ENCODE results near the gene ACSS2. TPM values are rescaled to one million over a fixed set of nuclear protein-coding genes. Genes with fewer than 3 reads are reported as not detected.

Gene ACSS2
- total and polyA plus RNA-seq, 10 of the 15 experiments (the other 5 are each of a cell fraction or from before 2014, with no cell fraction given): 2.8 to 37.2 (median 24.2) TPM

DNA sequence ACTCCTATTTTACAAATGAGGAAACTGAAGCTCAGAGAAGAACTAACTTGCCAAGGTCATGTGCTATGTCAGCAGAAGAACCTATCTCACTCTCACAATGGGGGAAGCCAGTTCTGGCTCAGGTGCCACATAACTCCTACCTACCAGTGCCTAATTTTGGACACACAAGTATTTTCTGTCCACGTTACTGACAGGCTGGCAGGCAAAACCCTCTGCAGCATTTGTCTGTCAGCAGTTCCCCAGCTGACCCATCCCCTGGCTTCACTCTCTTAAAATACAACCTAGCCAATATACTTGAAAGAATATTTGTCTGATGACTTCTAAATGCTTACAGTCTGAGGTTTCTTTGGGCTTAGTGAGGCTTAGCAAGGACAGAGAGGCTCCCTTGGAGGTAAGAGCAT is 63.7 kb downstream of the ACSS2 start:
- TF ChIP-seq MYC (IDR thresholded peaks at IDR 0.05; ENCODE audit: insufficient read depth, insufficient read length, insufficient replicate concordance, low read length, severe bottlenecking) (no peak), BHLHE40 (IDR thresholded peaks at IDR 0.05; ENCODE audit: borderline replicate concordance in 1 of 2, low read depth in 2 of 2, low read length in 1 of 2) (no peak), SMAD1 (IDR thresholded peaks at IDR 0.05; ENCODE audit: low read depth, partially characterized antibody) (no peak), DPF2 (IDR thresholded peaks at IDR 0.05) (no peak), YBX1 (IDR thresholded peaks at IDR 0.05) (no peak), CBFB (IDR thresholded peaks at IDR 0.05; ENCODE audit: low read depth) (no peak), ZNF207 (IDR thresholded peaks at IDR 0.05; ENCODE audit: borderline replicate concordance) (no peak), SMARCA5 (IDR thresholded peaks at IDR 0.05) (no peak), SRF (IDR thresholded peaks at IDR 0.05; ENCODE audit: low read depth in 2 of 2, low read length in 2 of 2) (no peak), MTA2 (IDR thresholded peaks at IDR 0.05; ENCODE audit: low read depth) (no peak), BMI1 (IDR thresholded peaks at IDR 0.05; ENCODE audit: borderline replicate concordance) (no peak), ZNF622 (IDR thresholded peaks at IDR 0.05) (no peak)
- TF ChIP-seq, protein P1, sequence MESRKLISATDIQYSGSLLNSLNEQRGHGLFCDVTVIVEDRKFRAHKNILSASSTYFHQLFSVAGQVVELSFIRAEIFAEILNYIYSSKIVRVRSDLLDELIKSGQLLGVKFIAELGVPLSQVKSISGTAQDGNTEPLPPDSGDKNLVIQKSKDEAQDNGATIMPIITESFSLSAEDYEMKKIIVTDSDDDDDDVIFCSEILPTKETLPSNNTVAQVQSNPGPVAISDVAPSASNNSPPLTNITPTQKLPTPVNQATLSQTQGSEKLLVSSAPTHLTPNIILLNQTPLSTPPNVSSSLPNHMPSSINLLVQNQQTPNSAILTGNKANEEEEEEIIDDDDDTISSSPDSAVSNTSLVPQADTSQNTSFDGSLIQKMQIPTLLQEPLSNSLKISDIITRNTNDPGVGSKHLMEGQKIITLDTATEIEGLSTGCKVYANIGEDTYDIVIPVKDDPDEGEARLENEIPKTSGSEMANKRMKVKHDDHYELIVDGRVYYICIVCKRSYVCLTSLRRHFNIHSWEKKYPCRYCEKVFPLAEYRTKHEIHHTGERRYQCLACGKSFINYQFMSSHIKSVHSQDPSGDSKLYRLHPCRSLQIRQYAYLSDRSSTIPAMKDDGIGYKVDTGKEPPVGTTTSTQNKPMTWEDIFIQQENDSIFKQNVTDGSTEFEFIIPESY (IDR thresholded peaks at IDR 0.05): no peak
- POLR2A ChIA-PET: no interaction called here
- intact Hi-C loops (cut with micrococcal nuclease; ENCODE audit: unreplicated experiment): no loop called here
- no peaks in the 10 kb centered on the region for H3K9me3 ChIP-seq (replicated peaks; ENCODE audit: control insufficient read depth, insufficient read depth, low read length)
- ATAC-seq (no peak), FAIRE-seq (no peak), DNase-seq (ENCODE audit: low read depth, low spot score) (no peak)
- no TSS peak for BruUV-seq (replicated peaks)
- no peak overlapping the region for H3K27ac ChIP-seq (ENCODE audit: control insufficient read depth, insufficient read depth)
- RAD21 ChIA-PET (ENCODE audit: unreplicated experiment): interaction anchor here (0.5 kb wide), 1 partner anchor 156 kb away, joined by 3 read pairs; no protein-coding TSS in a partner anchor
- H3K9ac ChIP-seq (ENCODE audit: control insufficient read depth, insufficient read depth, low read length): no peak overlapping the region
- no peaks in the 10 kb centered on the region for H3K27me3 ChIP-seq (replicated peaks in 1 of 2; ENCODE audit: control insufficient read depth in 2 of 2, insufficient read depth in 2 of 2, low read length in 1 of 2)
- H3K4me3 ChIP-seq: no peak overlapping the region
- CTCF ChIA-PET: interaction anchor here (1.3 kb wide), 1 partner anchor 13 kb away, joined by 3 read pairs; no protein-coding TSS in a partner anchor
- in situ Hi-C loops (cut with MboI): no loop called here
- SMC1A ChIA-PET (ENCODE audit: uncharacterized antibody, unreplicated experiment): no interaction called here
- H3K4me1 ChIP-seq (ENCODE audit: control insufficient read depth, insufficient read depth, low read length): no peaks in the 10 kb centered on the region
- no peak overlapping the region for H2AFZ ChIP-seq (ENCODE audit: control insufficient read depth, low read depth, low read length)
- WGBS (ENCODE audit: insufficient coverage, insufficient replicate concordance, low lambda C conversion rate, missing lambda C conversion rate): 100% methylated on average over 1 of the region's 1 CpG
- H3K4me2 ChIP-seq (ENCODE audit: control insufficient read depth, insufficient read depth): no peak overlapping the region
- no peaks in the 10 kb centered on the region for H3K79me2 ChIP-seq (ENCODE audit: control insufficient read depth, insufficient read depth, low read length)
- no peaks in the 10 kb centered on the region for H4K20me1 ChIP-seq (ENCODE audit: control insufficient read depth, insufficient read depth)
- peaks cover 3 to 29% of the 10 kb centered on the region in 2 experiments; a peak in 3 of 4 replicates for H3K36me3 ChIP-seq (ENCODE audit: control insufficient read depth in 2 of 2, insufficient read depth in 2 of 2, low read length in 1 of 2)

All from GM12878 (cell line).